Measurements from ENCODE around the gene CTNNBIP1.

GRCh38 chr1:9814619-9815018, 95.5 kb downstream of the CTNNBIP1 start:
- TF ChIP-seq CTCF (IDR thresholded peaks at IDR 0.05 in 2 of 3, conservative IDR thresholded peaks at IDR 0.05 in 1 of 3; ENCODE audit: borderline replicate concordance in 1 of 3, insufficient read depth in 1 of 3, low read depth in 2 of 3, low read length in 2 of 3) (no peak), SIN3A (IDR thresholded peaks at IDR 0.05; ENCODE audit: low read depth) (no peak), EZH2 (IDR thresholded peaks at IDR 0.05) (no peak), SP1 (IDR thresholded peaks at IDR 0.05; ENCODE audit: low read depth) (no peak), ZNF274 (IDR thresholded peaks at IDR 0.05; ENCODE audit: low read depth, low read length) (no peak), POLR2AphosphoS5 (IDR thresholded peaks at IDR 0.05; ENCODE audit: low read depth, low read length) (no peak), ATF3 (IDR thresholded peaks at IDR 0.05) (no peak), YY1 (IDR thresholded peaks at IDR 0.05; ENCODE audit: extremely low read depth, insufficient replicate concordance, low read depth, low read length) (no peak), POLR2A (IDR thresholded peaks at IDR 0.05; ENCODE audit: borderline replicate concordance, extremely low read depth, insufficient read depth, insufficient read length) (no peak), RAD21 (IDR thresholded peaks at IDR 0.05; ENCODE audit: low read depth) (no peak), JUND (IDR thresholded peaks at IDR 0.05) (no peak), TCF7L2 (IDR thresholded peaks at IDR 0.05; ENCODE audit: borderline replicate concordance, extremely low read depth, insufficient read depth, insufficient read length) (no peak)
- TF ChIP-seq, protein P1, sequence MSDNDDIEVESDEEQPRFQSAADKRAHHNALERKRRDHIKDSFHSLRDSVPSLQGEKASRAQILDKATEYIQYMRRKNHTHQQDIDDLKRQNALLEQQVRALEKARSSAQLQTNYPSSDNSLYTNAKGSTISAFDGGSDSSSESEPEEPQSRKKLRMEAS (IDR thresholded peaks at IDR 0.05): no peak

Data from HCT116 (cell line).